ENCODE results near the gene LEPROT.

Gene LEPROT

GRCh38 chr1:65412256-65412983 is 8.0 kb upstream of the LEPROT start:
- DNase-seq (ENCODE audit: low read depth) = no peak

DNA sequence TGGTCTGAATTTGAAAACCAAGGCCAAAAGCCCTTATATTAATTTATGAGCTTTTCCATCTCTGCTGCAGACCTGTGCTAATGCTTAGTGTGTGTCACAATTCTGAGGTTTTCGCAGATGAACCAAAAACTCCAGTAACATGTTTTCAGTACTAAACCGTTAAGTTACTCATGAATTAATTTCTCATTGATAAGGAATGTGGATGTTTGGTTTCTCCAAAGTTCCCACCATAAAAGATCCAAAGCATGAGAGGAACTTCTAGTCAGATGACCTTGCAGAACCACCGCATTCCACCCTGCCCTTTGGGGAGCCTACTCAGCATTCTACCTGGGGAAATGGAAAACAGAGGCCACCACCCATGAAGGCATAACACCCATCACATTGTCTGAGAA is 7.5 kb upstream of the LEPROT start:
- no peak for DNase-seq (ENCODE audit: low read depth)

- DNase-seq (ENCODE audit: low read depth) = no peak
These were observed 5.9 kb upstream of the LEPROT start for GRCh38 chr1:65414538-65414937.

- no peak for DNase-seq (ENCODE audit: low read depth)
These were observed 3.7 kb upstream of the LEPROT start for GRCh38 chr1:65416767-65417166.

GRCh38 chr1:65417729-65418128 is 2.7 kb upstream of the LEPROT start:
- no peak for DNase-seq (ENCODE audit: low read depth)

GRCh38 chr1:65418522-65419185 is 1.8 kb upstream of the LEPROT start:
- no peak for DNase-seq (ENCODE audit: low read depth)

- DNase-seq (ENCODE audit: low read depth) = peak; percentile 96
These were observed 533 bp upstream of the LEPROT start for GRCh38 chr1:65419681-65420589.

- no peak for DNase-seq (ENCODE audit: low read depth)
These were observed 1.0 kb downstream of the LEPROT start for GRCh38 chr1:65421351-65422025.

DNA sequence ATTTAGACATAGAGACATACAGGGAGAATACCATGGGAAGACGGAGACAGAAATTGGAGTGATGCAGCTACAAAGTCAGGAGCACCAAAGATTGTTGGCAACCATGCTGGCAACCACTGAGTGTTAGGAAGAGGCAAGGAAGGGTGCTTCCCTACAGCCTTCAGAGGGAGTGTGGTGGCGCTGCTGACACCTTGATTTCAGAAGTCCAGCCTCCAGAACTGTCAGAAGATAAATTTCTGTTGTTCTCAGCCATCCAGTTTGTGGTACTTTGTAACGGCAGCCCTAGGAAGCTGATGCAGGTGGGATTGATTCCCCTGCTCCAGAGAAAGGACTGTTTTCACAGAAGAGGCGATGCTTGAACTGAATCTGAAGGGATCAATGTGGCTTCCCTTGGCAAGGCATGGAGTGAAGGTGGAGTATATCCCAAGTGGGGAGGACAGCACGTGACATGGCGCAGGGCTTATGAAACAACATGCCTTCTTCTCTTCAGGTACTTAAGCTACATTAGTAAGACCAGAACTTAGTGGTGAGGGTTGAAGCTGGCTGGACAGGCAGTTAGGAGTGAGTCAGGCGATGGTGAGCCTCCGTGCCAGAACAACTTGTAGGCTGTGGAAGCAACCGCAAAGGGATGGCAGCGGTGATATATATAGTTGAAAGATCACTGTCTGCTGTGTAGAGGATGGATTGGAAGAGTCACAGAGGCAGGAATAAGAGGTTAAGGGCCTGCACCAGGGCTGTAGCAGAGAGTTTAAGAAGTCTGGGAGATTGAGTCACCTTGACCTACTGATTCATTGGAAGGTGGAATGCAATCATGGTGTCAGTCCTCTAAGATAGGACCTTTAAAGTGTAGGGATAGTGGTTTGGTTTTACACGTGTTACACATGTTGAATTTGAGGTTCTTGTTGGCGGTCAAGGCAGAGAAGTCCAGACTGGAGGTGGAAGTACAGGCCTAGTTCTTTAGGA is 2.1 kb downstream of the LEPROT start:
- no peak for DNase-seq (ENCODE audit: low read depth)

DNA sequence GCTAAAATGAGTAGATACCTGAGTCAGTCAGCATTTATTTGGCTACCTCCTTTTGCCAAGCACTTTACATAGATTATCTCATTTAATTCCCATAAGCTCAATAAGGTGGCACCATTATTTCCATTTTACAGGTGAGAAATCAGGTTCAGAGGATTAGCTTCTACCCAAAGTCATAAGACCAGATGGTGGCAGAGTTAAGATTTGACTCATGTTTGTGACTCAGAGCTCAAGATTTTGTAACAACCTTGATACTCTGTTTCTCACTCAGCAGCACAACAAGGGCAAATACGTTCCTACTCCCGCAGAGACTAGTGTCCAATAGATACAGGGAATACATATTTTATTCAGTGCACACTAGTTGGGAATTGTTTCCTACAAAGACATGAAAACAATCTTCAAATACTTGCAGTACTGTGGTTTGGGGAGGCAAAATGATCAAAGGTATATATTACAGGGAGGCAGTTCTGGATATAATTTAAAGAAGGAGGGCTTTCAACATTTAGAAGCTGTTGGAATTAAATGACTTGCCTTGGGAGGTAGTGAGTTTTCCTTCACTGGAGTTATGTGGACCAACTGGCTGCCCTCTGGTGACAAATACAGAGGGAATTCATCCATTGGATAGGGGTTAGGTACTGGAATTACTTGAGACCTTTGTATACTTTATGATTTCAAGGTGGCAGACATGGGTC is 3.6 kb downstream of the LEPROT start:
- DNase-seq (ENCODE audit: low read depth) = no peak

DNA sequence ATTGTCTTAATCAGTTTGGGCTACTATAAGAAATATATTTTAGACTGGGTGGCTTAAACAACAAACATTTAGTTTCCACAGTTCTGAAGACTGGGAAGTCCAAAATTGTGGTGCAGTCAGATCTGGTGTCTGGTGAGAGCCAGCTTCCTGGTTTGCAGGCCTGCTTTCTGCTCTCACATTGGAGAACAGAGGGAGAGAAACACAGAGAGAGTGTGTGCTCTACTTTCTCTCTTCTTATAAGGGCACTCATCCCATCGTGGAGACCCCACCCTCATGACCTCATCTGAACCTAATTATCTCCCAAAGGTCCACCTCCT is 4.1 kb downstream of the LEPROT start:
- no peak for DNase-seq (ENCODE audit: low read depth)

DNA sequence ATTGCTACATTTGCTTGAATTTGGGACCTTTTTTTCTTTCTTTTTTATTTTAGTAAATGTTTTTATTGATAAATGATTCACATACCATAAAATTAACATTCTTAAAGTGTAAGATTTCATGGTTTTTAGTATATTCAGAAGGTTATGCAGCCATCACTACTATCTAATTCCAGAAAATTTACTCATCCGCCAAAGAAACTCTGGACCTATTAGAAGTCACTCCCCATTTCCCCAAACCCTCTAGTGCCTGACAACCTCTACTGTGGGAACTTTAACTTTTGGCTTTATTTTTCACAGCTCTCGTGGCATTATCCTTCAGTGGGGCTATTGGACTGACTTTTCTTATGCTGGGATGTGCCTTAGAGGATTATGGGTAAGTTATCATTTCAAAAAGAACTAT is 4.5 kb downstream of the LEPROT start:
- no peak for DNase-seq (ENCODE audit: low read depth)

DNA sequence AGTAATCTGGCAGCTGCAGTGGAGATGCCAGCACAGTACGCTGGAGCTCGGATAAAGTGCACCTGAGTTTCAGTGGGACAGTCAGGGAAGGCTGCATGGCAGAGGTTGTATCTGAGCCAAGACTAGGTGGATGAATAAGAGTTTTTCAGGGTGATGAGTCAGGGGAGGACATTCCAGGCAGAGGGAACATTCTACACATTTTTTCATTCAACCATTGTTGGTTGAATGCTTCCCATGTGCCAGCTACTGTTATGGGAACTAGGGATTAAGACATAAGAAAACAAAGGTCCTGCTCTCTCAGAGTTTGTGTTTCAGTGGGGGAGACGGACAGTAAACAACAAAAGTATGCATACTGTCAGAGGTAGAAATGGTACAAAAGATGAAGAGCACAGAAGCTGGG is 5.2 kb downstream of the LEPROT start:
- no peak for DNase-seq (ENCODE audit: low read depth)

DNA sequence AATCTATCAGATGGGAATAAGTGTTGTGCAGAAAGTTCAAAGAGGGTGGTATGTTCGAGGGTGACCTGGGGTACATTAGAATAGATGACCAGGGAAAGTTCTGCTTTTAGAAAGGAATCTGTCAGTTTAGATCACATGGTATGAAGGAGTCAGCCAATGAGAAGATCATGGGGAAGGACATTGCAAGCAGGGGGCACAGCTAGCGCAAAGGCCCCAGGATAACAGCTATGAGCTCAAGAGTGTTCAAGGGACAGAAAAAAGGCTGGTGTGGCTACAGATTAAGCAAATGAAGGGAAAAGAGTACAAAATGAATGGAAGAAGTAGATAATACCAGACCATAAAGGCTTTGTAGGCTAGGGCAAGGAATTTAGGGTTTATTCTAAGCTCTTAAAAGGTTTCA is 8.6 kb downstream of the LEPROT start:
- DNase-seq (ENCODE audit: low read depth) = no peak

GRCh38 chr1:65429806-65430205 is 9.3 kb downstream of the LEPROT start:
- DNase-seq (ENCODE audit: low read depth) = no peak

DNA sequence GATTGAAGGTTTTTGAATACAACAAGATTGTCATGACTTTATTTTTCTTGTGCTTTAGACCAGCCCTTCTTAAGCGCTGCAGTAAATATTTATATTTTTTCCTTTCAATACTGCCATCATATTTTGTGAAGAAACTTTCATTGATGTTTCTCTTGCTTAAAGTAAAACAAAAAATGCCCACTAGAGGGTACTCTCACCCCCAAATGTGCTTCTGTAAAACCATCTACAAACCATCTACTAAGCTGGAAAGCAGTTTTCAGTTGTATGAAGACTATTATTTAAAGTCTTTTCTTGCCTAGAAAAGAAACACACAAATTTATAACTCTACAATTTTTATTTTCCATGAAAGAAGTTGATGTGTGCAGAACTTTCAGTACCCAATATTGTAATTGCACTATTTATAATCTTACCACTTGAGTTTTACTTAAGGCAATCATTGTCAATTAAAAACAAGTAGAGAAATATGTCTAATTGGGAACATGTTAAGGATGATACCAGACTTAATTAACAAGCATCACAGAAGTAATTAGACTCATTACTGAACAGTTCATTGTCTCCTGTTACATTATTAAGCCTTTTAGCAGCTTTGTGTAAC is 10.7 kb downstream of the LEPROT start:
- no peak for DNase-seq (ENCODE audit: low read depth)

- DNase-seq (ENCODE audit: low read depth) = no peak
These were observed 12.4 kb downstream of the LEPROT start for GRCh38 chr1:65432918-65433317.

GRCh38 chr1:65434255-65434654 is 13.8 kb downstream of the LEPROT start:
- DNase-seq (ENCODE audit: low read depth) = no peak

- DNase-seq (ENCODE audit: low read depth) = no peak
These were observed 14.3 kb downstream of the LEPROT start for GRCh38 chr1:65434760-65435159.

DNA sequence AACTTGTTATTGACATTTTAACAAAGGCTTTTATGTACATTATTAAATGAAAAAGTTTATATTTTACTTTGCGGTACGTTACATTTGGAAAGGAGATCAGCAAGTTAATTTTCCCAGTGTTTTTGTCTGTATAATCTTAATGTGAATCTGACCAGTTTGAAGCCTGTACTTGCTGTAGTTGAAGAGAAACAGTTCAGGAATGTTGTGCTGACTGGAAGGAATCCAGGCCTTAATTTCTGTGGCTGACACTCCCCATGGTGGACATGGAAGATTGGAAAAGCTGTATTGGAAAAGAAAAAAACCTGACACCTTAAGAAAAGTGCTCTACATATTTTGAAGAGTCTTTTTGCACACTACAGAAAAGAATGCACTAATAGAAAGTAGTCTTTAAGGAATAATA is 15.5 kb downstream of the LEPROT start:
- no peak for DNase-seq (ENCODE audit: low read depth)

All from stimulated activated CD8-positive, alpha-beta memory T cell treated with anti-CD3 and anti-CD28 coated beads, Interleukin-12 subunit alpha, Interleukin-12 subunit beta, amount 100 ng/mL, for 4 hours (primary cell).